Body of pancreas (tissue), 4 donors: ENCODE results near the gene USF2. TPM values are rescaled to one million over a fixed set of nuclear protein-coding genes. Genes with fewer than 3 reads are reported as not detected.
"Not testable (repeated sequence)": the region's sequence is repeated elsewhere in the genome, so short reads cannot be mapped to it uniquely, and the experiment has no call there.

ENCODE experiments used
- ATAC-seq: fragments of 150-250 bp; one replicate; pipeline ENCODE4 v1.9.1; 2016
- DNase-seq, 4 donors: peaks; one replicate each; pipeline ENCODE4 v3.0.0-alpha.2; 2019
- H3K27ac ChIP-seq, 4 donors: fragments of 200-600 bp; sonication (generic); 1 replicate in 3 of 4; 2 replicates in 1 of 4; pipeline versions ENCODE4 v1.5.1 to v1.6.1; 2016 to 2019; ENCODE audit warnings: mild to moderate bottlenecking in 1 of 4, mixed read lengths in 1 of 4, moderate library complexity in 1 of 4
- H3K27me3 ChIP-seq, 2 donors: fragments of 200-600 bp; sonication (generic); one replicate each; pipeline ENCODE4 v1.6.0; 2016; ENCODE audit warnings: mild to moderate bottlenecking in 1 of 2
- H3K36me3 ChIP-seq, 2 donors: fragments of 200-600 bp; sonication (generic); replicated peaks in 1 of 2; 2 replicates each; pipeline ENCODE4 v1.5.1; 2016; ENCODE audit warnings: low read depth in 2 of 2; ENCODE audit not compliant: insufficient read depth in 1 of 2
- H3K4me1 ChIP-seq: fragments of 200-600 bp; sonication (generic); one replicate; pipeline ENCODE4 v1.6.0; 2016
- H3K4me3 ChIP-seq, 2 donors: fragments of 200-600 bp; sonication (generic); 1 replicate in 1 of 2; 2 replicates in 1 of 2; pipeline ENCODE4 v1.5.1; 2016 to 2019
- H3K9me3 ChIP-seq, 3 donors: fragments of 200-600 bp; sonication (generic); 1 replicate in 2 of 3; 2 replicates in 1 of 3; pipeline ENCODE4 v1.5.1; 2016
- POLR2A ChIP-seq, 3 donors: fragments of 450-650 bp; IDR thresholded peaks; one replicate each; pipeline ENCODE4 v1.6.1; 2016; ENCODE audit warnings: antibody characterized with exemption in 3 of 3, mild to moderate bottlenecking in 2 of 3
- WGBS, 2 donors: methylation state at CpG; one replicate each; pipeline ENCODE4 v1.1.5; 2017; 5-methylcytosine and 5-hydroxymethylcytosine counted together
- intact Hi-C: fragments of 100-400 bp; cut with DNase I; formaldehyde crosslinking; loops from one replicate; pipeline ENCODE4 v1.15.1; 2023
- total RNA-seq, 2 donors: library from RNA; depleted of rRNA; stranded (reverse); fragments of >200 nt; gene quantifications; one replicate each; pipeline ENCODE4 v1.1.0, GENCODE V29; 2016
- TF ChIP-seq, protein P1 (sequence below), 7 experiments: fragments of 450-650 bp in 4 of 7; fragments of 200-600 bp in 3 of 7; sonication (generic) in 3 of 7; IDR thresholded peaks; one replicate each; pipeline ENCODE4 v1.5.1; 2016 to 2019; ENCODE audit warnings: antibody characterized with exemption in 7 of 7

The USF2 gene
- 10 to 100 TPM; 76.8 to 91.3 TPM for total RNA-seq

- DNase-seq, result peak; percentile 79 to 88 (median 82)
- Histone ChIP-seq H3K9me3 (no peaks in the 10 kb centered on the region), H3K27ac (peak within 1 kb of the TSS; percentile 92 to 95 (median 94)), H3K4me1 (peaks cover 34% of the 10 kb centered on the region), H3K27me3 (no peaks in the 10 kb centered on the region), H3K4me3 (peak within 1 kb of the TSS; percentile 45 to 62), H3K36me3 (peaks cover 0 to 17% of the 10 kb centered on the region in 2 donors)
- intact Hi-C loops, result no loop called here
- peak; percentile 57 for ATAC-seq
- WGBS, 2 donors, result 0 to 2% methylated on average over 25 to 71 of the region's 126 CpGs
- TF ChIP-seq, protein P1, sequence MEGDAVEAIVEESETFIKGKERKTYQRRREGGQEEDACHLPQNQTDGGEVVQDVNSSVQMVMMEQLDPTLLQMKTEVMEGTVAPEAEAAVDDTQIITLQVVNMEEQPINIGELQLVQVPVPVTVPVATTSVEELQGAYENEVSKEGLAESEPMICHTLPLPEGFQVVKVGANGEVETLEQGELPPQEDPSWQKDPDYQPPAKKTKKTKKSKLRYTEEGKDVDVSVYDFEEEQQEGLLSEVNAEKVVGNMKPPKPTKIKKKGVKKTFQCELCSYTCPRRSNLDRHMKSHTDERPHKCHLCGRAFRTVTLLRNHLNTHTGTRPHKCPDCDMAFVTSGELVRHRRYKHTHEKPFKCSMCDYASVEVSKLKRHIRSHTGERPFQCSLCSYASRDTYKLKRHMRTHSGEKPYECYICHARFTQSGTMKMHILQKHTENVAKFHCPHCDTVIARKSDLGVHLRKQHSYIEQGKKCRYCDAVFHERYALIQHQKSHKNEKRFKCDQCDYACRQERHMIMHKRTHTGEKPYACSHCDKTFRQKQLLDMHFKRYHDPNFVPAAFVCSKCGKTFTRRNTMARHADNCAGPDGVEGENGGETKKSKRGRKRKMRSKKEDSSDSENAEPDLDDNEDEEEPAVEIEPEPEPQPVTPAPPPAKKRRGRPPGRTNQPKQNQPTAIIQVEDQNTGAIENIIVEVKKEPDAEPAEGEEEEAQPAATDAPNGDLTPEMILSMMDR (IDR thresholded peaks at IDR 0.05), result no peak
- no peak for TF ChIP-seq POLR2A (IDR thresholded peaks at IDR 0.05)
Observed at GRCh38 chr19:35268536-35269437, at the start of gene USF2. Gene USF2, plus strand, starts transcription at chr19:35268962. Its CDS starts 140 bp downstream, at chr19:35269102.

DNA sequence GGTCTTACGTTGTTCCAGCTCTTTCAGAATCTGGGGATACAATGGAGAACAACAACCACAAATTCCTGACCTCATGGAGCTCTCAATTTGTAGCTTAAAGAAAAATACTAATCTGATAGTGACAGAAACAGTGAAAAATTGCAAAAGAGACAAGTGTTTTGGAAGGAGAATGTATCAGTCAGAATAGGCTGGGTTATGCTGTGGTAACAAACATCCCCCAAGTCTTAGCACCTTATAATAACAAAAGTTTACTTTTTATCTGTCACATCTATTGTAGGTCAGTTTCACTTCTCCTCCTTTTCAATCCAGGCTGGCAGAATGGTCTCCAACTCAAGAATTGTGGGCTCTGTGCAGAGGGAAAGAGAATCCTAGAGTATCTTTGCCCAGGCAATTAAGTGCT, 49.8 kb upstream of the USF2 start:
- H3K36me3 ChIP-seq, result no peaks in the 10 kb centered on the region
- H3K9me3 ChIP-seq, result no peaks in the 10 kb centered on the region
- 83 to 100% methylated on average over 1 of the region's 1 CpG for whole genome bisulfite sequencing, 2 donors
- H3K4me1 ChIP-seq, result peaks cover 15% of the 10 kb centered on the region
- H3K27ac ChIP-seq, result no peak overlapping the region
- no peak for ATAC-seq
- intact Hi-C loops, result no loop called here
- TF ChIP-seq, protein P1 (IDR thresholded peaks at IDR 0.05), result no peak
- no peak for TF ChIP-seq POLR2A (IDR thresholded peaks at IDR 0.05)
- H3K4me3 ChIP-seq, result no peak overlapping the region
- no peaks in the 10 kb centered on the region for H3K27me3 ChIP-seq
- DNase-seq, result no peak

DNA sequence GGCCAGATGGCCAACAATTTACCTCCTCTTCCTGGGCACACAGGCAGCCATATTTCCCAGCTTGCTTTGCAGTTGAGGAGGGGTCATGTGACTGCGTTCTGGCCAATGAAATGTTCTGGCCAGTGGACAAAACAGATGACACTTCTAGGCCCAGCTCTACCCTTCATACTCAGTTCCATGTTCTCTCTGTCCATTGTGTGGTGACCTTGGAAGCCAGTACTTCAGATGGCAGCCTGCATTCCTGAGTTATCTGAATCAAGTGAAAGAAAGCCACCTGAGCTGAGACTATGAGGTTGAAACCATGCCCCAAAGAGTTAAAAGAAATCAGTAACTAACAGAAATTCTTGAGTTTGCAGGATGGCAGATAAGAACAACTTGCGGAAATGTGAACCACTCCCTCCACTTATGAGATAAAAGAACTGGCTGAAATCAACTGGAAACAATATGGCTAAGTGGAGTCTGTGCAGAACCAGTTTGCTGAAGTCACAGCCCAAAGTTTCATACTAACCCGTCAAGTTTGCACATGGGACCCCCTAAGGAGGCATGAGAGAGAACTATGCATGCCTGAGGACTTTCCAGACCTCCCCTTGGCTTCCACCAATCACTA, 48.3 kb upstream of the USF2 start:
- H3K4me3 ChIP-seq, result no peak overlapping the region
- ATAC-seq, result peak; percentile 40
- intact Hi-C loops, result no loop called here
- peaks cover 8% of the 10 kb centered on the region for H3K4me1 ChIP-seq
- TF ChIP-seq, protein P1 (IDR thresholded peaks at IDR 0.05), result no peak
- TF ChIP-seq POLR2A (IDR thresholded peaks at IDR 0.05), result no peak
- H3K27ac ChIP-seq, result no peak overlapping the region
- H3K9me3 ChIP-seq, result no peaks in the 10 kb centered on the region
- H3K27me3 ChIP-seq, result no peaks in the 10 kb centered on the region
- DNase-seq, result no peak
- WGBS, 2 donors, result 35 to 42% methylated on average over 3 of the region's 3 CpGs
- no peaks in the 10 kb centered on the region for H3K36me3 ChIP-seq

GRCh38 chr19:35220973-35221590, 47.7 kb upstream of the USF2 start:
- H3K27ac ChIP-seq, H3K9me3 ChIP-seq, H3K4me3 ChIP-seq, ATAC-seq, intact Hi-C loops, H3K27me3 ChIP-seq, DNase-seq, H3K36me3 ChIP-seq, H3K4me1 ChIP-seq: not testable (repeated sequence)
- 93 to 94% methylated on average over 4 of the region's 4 CpGs for WGBS, 2 donors

DNA sequence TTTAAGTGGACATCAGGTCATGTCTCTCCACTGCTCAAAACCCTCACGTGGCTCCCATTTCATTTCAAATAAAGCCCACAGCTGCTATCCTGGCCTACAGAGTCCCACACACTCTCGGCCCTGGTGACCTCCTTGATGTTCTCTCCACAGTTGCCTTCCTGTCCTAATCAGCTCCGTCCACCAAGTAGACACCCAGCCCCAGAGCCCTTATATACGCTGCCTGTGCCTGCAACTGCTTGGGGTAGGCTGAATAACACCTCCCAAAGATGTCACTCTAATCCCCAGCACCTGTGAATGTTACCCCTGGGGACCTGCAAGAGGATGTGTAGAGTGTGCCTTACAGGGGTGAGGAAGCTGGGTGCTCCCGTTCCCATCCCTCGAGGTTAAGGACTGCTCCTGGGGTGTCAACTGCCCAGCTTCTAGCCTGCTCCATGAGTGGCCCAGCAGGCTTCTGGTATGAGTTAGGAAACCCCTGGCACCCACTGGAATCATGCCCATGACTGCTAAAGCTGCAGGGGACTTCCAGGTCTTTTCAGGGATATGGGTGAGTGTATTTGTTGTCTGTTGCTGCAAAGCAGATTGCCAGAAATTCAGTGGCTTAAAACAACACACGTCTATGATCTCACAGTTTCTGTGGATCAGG, 46.3 kb upstream of the USF2 start:
- ATAC-seq (no peak), DNase-seq (no peak)
- Histone ChIP-seq H3K4me1 (peaks cover 8% of the 10 kb centered on the region), H3K4me3 (no peak overlapping the region), H3K27me3 (no peaks in the 10 kb centered on the region), H3K36me3 (no peaks in the 10 kb centered on the region), H3K9me3 (no peaks in the 10 kb centered on the region), H3K27ac (no peak overlapping the region)
- WGBS, 2 donors, result 79 to 88% methylated on average over 6 to 7 of the region's 7 CpGs
- TF ChIP-seq POLR2A (IDR thresholded peaks at IDR 0.05), result no peak
- TF ChIP-seq, protein P1 (IDR thresholded peaks at IDR 0.05), result no peak
- intact Hi-C loops, result no loop called here
